KMS-11 (cell line): ENCODE results near the gene PABPN1.

ENCODE experiments used
- H2AFZ ChIP-seq: fragments of 200-600 bp; sonication (generic); 2 replicates; pipeline ENCODE4 v1.6.1; 2016; ENCODE audit warnings: antibody characterized with exemption, mixed run types, low read depth
- H3K27ac ChIP-seq: fragments of 200-600 bp; sonication (generic); 2 replicates; pipeline ENCODE4 v1.6.1; 2016; ENCODE audit warnings: mild to moderate bottlenecking, mixed run types
- H3K27me3 ChIP-seq: fragments of 200-600 bp; sonication (generic); 2 replicates; pipeline ENCODE4 v1.6.1; 2017; ENCODE audit warnings: mild to moderate bottlenecking, low read depth, mixed run types, moderate library complexity; ENCODE audit not compliant: insufficient read depth
- H3K36me3 ChIP-seq: fragments of 200-600 bp; sonication (generic); 2 replicates; pipeline ENCODE4 v1.6.1; 2017; ENCODE audit warnings: mild to moderate bottlenecking, mixed run types; ENCODE audit not compliant: insufficient read depth
- H3K4me1 ChIP-seq: fragments of 200-600 bp; sonication (generic); 2 replicates; pipeline ENCODE4 v1.6.1; 2016; ENCODE audit warnings: mild to moderate bottlenecking, low read depth, mixed run types; ENCODE audit not compliant: poor library complexity, severe bottlenecking
- H3K4me2 ChIP-seq: fragments of 200-600 bp; sonication (generic); 2 replicates; pipeline ENCODE4 v1.7.0; 2016; ENCODE audit warnings: mild to moderate bottlenecking, mixed run types
- H3K4me3 ChIP-seq: fragments of 200-600 bp; sonication (generic); IDR thresholded peaks from 2 replicates; pipeline ENCODE4 v1.6.1; 2017; ENCODE audit warnings: low read depth, low read length, mixed read lengths; ENCODE audit not compliant: insufficient read depth
- H3K79me2 ChIP-seq: fragments of 200-600 bp; sonication (generic); 2 replicates; pipeline ENCODE4 v1.6.1; 2016; ENCODE audit warnings: low read depth, mixed run types; ENCODE audit not compliant: insufficient read depth
- H3K9ac ChIP-seq: fragments of 200-600 bp; sonication (generic); 2 replicates; pipeline ENCODE4 v1.6.1; 2016; ENCODE audit warnings: mild to moderate bottlenecking, mixed run types
- H4K20me1 ChIP-seq: fragments of 200-600 bp; sonication (generic); 2 replicates; pipeline ENCODE4 v1.6.1; 2016; ENCODE audit warnings: mild to moderate bottlenecking, mixed run types; ENCODE audit not compliant: insufficient read depth
- TF ChIP-seq, protein P1 (sequence below): fragments of 200-600 bp; sonication (generic); conservative IDR thresholded peaks from 2 replicates; pipeline ENCODE4 v1.6.1; 2017; ENCODE audit warnings: low read depth, mild to moderate bottlenecking, antibody characterized with exemption, low read length, moderate library complexity, mixed read lengths

Gene PABPN1

GRCh38 chr14:23321572-23322547 is 603 bp downstream of the PABPN1 start:
- TF ChIP-seq, protein P1, sequence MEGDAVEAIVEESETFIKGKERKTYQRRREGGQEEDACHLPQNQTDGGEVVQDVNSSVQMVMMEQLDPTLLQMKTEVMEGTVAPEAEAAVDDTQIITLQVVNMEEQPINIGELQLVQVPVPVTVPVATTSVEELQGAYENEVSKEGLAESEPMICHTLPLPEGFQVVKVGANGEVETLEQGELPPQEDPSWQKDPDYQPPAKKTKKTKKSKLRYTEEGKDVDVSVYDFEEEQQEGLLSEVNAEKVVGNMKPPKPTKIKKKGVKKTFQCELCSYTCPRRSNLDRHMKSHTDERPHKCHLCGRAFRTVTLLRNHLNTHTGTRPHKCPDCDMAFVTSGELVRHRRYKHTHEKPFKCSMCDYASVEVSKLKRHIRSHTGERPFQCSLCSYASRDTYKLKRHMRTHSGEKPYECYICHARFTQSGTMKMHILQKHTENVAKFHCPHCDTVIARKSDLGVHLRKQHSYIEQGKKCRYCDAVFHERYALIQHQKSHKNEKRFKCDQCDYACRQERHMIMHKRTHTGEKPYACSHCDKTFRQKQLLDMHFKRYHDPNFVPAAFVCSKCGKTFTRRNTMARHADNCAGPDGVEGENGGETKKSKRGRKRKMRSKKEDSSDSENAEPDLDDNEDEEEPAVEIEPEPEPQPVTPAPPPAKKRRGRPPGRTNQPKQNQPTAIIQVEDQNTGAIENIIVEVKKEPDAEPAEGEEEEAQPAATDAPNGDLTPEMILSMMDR: no peak
- Histone ChIP-seq H2AFZ (no peak overlapping the region), H3K79me2 (peaks cover 25% of the 10 kb centered on the region), H3K4me3 (no peak overlapping the region), H3K9ac (peak overlapping the region; percentile 78), H3K27ac (peak overlapping the region; percentile 71), H3K4me1 (peaks cover 28% of the 10 kb centered on the region), H3K27me3 (no peaks in the 10 kb centered on the region), H3K36me3 (no peaks in the 10 kb centered on the region), H4K20me1 (no peaks in the 10 kb centered on the region), H3K4me2 (peak overlapping the region; percentile 87)

DNA sequence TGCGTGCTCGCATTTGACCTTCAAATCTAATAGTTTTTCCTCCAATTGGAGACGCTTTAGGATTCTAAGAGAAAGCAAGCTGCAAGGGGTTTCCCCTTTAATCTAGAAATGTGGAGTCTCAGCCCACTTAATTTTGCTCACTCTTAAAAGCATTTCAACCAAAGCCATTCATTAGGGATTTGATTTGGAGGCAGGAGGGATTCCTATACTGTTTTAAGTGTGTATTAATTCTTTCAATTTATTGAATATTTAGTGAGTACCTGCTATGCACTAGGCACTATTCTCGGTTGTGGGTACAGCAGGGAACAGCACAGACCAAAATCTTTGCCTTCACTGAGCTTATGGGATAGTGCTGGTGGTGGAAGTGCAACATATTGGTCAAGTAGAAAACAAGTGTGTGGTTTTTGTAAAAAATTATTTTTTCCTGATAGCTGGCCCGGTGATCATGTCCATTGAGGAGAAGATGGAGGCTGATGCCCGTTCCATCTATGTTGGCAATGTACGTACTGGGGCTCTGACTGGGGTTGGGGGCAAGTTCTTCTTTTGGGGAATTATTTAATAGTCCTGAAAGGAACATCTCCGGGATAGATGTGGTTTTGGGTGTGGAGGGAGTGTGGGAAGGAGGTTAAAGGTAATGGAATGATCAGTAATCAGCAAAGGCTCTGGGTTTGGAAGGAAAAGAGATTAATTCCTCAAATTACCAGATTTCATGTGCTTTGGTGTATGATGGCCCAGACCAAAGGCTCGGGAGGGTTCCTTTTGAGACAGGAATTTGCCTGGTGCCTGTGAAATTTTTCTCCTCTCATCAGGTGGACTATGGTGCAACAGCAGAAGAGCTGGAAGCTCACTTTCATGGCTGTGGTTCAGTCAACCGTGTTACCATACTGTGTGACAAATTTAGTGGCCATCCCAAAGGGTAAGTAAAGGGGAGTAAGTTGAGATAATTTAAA is 1.6 kb downstream of the PABPN1 start:
- Histone ChIP-seq H2AFZ (no peak overlapping the region), H4K20me1 (no peaks in the 10 kb centered on the region), H3K79me2 (peaks cover 25% of the 10 kb centered on the region), H3K27me3 (no peaks in the 10 kb centered on the region), H3K9ac (peak overlapping the region; percentile 78), H3K4me2 (peak overlapping the region; percentile 87), H3K4me1 (peaks cover 38% of the 10 kb centered on the region), H3K4me3 (no peak overlapping the region), H3K27ac (peak overlapping the region; percentile 71), H3K36me3 (no peaks in the 10 kb centered on the region)
- TF ChIP-seq, protein P1: no peak

DNA sequence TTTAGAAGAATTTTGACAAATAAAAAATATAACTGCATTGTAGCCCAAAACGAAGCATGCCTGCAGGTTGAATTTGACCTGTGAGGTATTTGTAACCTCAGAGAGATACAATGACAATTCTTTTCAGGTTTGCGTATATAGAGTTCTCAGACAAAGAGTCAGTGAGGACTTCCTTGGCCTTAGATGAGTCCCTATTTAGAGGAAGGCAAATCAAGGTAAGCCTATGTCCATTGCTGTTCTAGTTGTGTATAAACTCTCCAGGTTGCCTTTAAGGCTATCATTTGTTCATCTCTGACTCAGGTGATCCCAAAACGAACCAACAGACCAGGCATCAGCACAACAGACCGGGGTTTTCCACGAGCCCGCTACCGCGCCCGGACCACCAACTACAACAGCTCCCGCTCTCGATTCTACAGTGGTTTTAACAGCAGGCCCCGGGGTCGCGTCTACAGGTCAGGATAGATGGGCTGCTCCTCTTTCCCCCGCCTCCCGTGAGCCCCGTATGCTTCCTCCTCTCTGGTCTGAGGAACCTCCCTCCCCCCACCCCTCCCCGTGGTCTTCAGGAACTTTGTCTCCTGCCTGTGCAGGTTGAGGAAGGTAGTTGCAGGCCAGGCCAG is 2.7 kb downstream of the PABPN1 start:
- Histone ChIP-seq H3K36me3 (no peaks in the 10 kb centered on the region), H2AFZ (no peak overlapping the region), H3K79me2 (peaks cover 25% of the 10 kb centered on the region), H3K27ac (no peak overlapping the region), H3K27me3 (no peaks in the 10 kb centered on the region), H3K4me2 (no peak overlapping the region), H3K4me3 (no peak overlapping the region), H3K4me1 (peaks cover 40% of the 10 kb centered on the region), H3K9ac (no peak overlapping the region), H4K20me1 (no peaks in the 10 kb centered on the region)
- TF ChIP-seq, protein P1: no peak

GRCh38 chr14:23324455-23324846 is 3.2 kb downstream of the PABPN1 start:
- Histone ChIP-seq H3K27me3 (no peaks in the 10 kb centered on the region), H2AFZ (no peak overlapping the region), H3K79me2 (peaks cover 25% of the 10 kb centered on the region), H3K4me1 (peaks cover 40% of the 10 kb centered on the region), H3K9ac (no peak overlapping the region), H3K4me3 (no peak overlapping the region), H3K36me3 (no peaks in the 10 kb centered on the region), H4K20me1 (no peaks in the 10 kb centered on the region), H3K27ac (no peak overlapping the region), H3K4me2 (no peak overlapping the region)
- TF ChIP-seq, protein P1: no peak
